Choroid plexus epithelial cell (primary cell): ENCODE results near the gene STAB1.

Experiments used
- DNase-seq: peaks from one replicate; pipeline ENCODE4 v3.0.0-alpha.2; 2010; ENCODE audit warnings: low read depth
- H3K4me3 ChIP-seq: 2 replicates; pipeline ENCODE4 v1.5.1; 2011; ENCODE audit warnings: low read depth, mild to moderate bottlenecking, control low read depth, low read length, moderate library complexity
- TF ChIP-seq, protein P1 (sequence below): conservative IDR thresholded peaks from 2 replicates; pipeline ENCODE4 v1.5.1; 2011; ENCODE audit warnings: low read depth, mild to moderate bottlenecking, control low read depth, inconsistent platforms, low read length, moderate library complexity

Gene STAB1

DNA sequence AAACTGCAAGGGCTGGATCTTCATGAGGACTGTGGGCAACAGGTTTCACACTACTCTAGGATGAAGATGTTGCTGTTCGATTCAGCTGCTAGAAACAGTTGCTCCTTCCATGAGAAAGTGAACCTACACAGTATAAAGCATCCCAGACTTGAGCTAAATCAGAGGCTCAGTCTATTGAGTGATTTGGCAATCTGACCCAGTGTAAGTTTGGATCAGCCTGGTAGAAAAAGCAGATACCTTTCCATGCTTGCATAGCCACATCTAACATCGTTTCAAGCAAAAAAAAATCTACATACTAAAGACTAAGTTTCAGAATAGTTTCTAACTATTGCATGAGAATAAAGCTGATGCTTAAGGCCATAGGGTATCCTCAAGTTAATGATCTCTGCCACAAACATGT lies 45.9 kb downstream of the STAB1 start:
- DNase-seq, result no peak
- H3K4me3 ChIP-seq, result no peak overlapping the region
- TF ChIP-seq, protein P1, sequence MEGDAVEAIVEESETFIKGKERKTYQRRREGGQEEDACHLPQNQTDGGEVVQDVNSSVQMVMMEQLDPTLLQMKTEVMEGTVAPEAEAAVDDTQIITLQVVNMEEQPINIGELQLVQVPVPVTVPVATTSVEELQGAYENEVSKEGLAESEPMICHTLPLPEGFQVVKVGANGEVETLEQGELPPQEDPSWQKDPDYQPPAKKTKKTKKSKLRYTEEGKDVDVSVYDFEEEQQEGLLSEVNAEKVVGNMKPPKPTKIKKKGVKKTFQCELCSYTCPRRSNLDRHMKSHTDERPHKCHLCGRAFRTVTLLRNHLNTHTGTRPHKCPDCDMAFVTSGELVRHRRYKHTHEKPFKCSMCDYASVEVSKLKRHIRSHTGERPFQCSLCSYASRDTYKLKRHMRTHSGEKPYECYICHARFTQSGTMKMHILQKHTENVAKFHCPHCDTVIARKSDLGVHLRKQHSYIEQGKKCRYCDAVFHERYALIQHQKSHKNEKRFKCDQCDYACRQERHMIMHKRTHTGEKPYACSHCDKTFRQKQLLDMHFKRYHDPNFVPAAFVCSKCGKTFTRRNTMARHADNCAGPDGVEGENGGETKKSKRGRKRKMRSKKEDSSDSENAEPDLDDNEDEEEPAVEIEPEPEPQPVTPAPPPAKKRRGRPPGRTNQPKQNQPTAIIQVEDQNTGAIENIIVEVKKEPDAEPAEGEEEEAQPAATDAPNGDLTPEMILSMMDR, result no peak

- TF ChIP-seq, protein P1, result no peak
Measured at GRCh38 chr3:52544937-52545336, 49.8 kb downstream of the STAB1 start.

DNA sequence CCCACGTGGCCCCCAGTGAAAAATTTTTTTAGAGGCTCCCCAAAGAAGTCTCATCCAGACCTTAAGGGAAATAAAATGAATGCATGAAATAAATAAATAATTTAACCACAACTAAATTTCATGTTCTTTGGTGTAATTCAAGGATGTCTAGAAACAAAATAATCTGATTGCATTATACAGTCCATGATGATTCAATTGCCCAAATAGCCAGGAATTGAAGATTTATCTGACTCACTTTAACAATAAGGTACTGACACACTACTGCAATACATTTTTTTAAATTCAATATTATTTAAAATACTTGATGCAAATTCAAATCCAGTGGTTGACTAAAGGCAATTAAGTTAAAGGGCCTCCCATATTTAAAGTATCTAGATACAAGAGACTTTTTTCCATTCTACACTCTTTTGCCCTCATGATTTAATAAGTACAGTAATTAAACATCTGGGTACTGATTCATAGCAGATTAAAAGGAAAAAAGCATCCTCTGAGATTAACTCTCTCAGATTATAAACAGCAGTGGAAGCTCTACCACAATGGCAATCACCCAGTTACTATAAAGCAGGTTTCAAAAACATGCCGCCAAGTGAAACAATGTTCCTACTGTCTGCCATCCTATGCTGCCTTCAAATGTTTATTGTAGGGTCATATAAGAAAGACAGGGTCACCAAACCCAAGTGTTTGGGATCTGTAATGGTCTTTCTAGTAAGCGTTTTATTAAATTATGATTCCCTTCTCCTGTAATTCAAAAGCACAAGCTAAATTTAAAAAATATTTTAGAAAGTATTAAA lies 51.2 kb downstream of the STAB1 start:
- TF ChIP-seq, protein P1, result no peak
- no peak for DNase-seq
- no peak overlapping the region for H3K4me3 ChIP-seq

More at GRCh38 chr3:52544937-52545336, 49.8 kb downstream of the STAB1 start:
- no peak for DNase-seq
- no peak overlapping the region for H3K4me3 ChIP-seq

DNA sequence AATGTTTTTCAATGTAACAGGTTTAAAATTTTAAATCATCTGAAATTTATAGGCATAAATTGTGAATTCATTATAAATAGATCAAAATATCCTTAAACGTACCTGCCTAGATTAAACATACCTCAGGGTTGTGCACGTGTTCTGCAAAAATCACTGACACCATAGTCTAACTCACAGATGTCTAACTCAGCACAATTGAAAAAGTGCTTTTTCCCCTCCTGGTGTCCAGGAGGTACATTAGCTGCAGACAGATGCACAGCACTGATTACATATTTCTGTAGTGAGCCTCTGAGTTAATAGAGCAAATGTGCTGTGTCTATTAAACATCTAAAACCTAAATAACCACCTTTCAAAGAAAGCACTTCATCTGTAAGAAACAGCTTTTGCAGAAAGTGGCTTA lies 52.0 kb downstream of the STAB1 start:
- DNase-seq, result no peak
- H3K4me3 ChIP-seq, result no peak overlapping the region
- TF ChIP-seq, protein P1, result no peak

- H3K4me3 ChIP-seq, result no peak overlapping the region
- DNase-seq, result no peak
- TF ChIP-seq, protein P1, result no peak
Measured at GRCh38 chr3:52551118-52551517, 56.0 kb downstream of the STAB1 start.

DNA sequence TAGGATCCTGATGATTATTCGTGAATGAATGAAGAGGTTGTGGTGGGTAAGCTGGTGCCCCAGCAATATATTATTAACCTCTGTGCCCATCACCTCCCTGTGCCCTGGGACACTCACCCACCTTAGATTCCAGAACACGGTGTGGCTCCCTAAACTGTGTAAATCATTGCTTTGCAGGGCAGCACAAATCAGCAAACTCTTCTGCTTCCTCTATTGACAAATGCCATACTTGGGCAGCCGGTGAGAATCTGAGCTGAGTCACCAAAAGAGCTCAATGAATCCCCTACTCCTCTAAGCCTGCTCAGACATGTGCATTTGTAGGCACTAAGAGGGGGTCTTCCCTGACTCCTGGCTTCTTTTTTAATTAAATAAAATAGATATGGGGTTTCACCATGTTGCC lies 57.0 kb downstream of the STAB1 start:
- TF ChIP-seq, protein P1, result no peak
- H3K4me3 ChIP-seq, result no peak overlapping the region
- no peak for DNase-seq
